Adrenal gland (tissue), 12 donors: ENCODE results near the gene DDC. TPM values are rescaled to one million over a fixed set of nuclear protein-coding genes. Genes with fewer than 3 reads are reported as not detected.
"Not testable (repeated sequence)": the region's sequence is repeated elsewhere in the genome, so short reads cannot be mapped to it uniquely, and the experiment has no call there.

Experiments
- DNase-seq, 7 donors: peaks; one replicate each; pipeline ENCODE4 v3.0.0-alpha.2; 2019 to 2020
- H3K27ac ChIP-seq, 5 donors: fragments of 200-600 bp; sonication (generic) in 4 of 5; 1 replicate in 3 of 5; 2 replicates in 2 of 5; pipeline versions ENCODE4 v1.5.1 to v1.8.0; 2016 to 2020; ENCODE audit warnings: mild to moderate bottlenecking in 1 of 5
- H3K27me3 ChIP-seq: fragments of 200-600 bp; 2 replicates; pipeline ENCODE4 v1.8.0; 2021
- H3K36me3 ChIP-seq, 2 donors: fragments of 200-600 bp; replicated peaks in 1 of 2; 1 replicate in 1 of 2; 2 replicates in 1 of 2; pipeline versions ENCODE4 v1.5.1 to v1.8.0; 2018 to 2022
- H3K4me1 ChIP-seq, 2 donors: fragments of 200-600 bp; replicated peaks in 1 of 2; 1 replicate in 1 of 2; 2 replicates in 1 of 2; pipeline versions ENCODE4 v1.5.1 to v1.8.0; 2018 to 2021
- H3K4me3 ChIP-seq, 4 donors: fragments of 200-600 bp; sonication (generic) in 3 of 4; one replicate each; pipeline ENCODE4 v1.5.1; 2016 to 2018
- H3K9me3 ChIP-seq, 3 donors: fragments of 200-600 bp; sonication (generic) in 1 of 3; replicated peaks in 1 of 3; 1 replicate in 2 of 3; 2 replicates in 1 of 3; pipeline versions ENCODE4 v1.5.1 to v1.8.0; 2016 to 2021
- POLR2A ChIP-seq, 2 donors: fragments of 450-650 bp; IDR thresholded peaks; one replicate each; pipeline ENCODE4 v1.6.1; 2017; ENCODE audit warnings: antibody characterized with exemption in 2 of 2, mild to moderate bottlenecking in 2 of 2, moderate library complexity in 1 of 2
- WGBS, 4 donors: extraction: QIAGEN DNeasy Blood & Tissue Kit in 2 of 4; methylation state at CpG; one replicate each; pipeline versions ENCODE4 v1.1.5 to v1.1.7; 2013 to 2017; 5-methylcytosine and 5-hydroxymethylcytosine counted together
- intact Hi-C, 2 donors: fragments of 100-400 bp; cut with DNase I; formaldehyde crosslinking; loops; one replicate each; pipeline versions ENCODE4 v1.14.1 to v1.15.0; 2022 to 2023
- polyA plus RNA-seq, 3 donors: library from polyadenylated mRNA; stranded (reverse); fragments of 200-250 nt in 2 of 3; fragments of 350-450 nt in 1 of 3; fragmentation: Illumina TruSeq in 1 of 3; extraction: RNeasy Lipid Tissue Mini Kit (QIAGEN cat#74804) in 1 of 3; gene quantifications; one replicate each; pipeline ENCODE4 v1.2.3, GENCODE V29; 2013 to 2014
- total RNA-seq, 9 donors: library from RNA; depleted of rRNA in 4 of 9; stranded (reverse); fragments of >200 nt in 4 of 9; fragments of 120-200 nt in 1 of 9; fragmentation: NEBNext Ultra II Directional in 1 of 9; extraction: Animal tissue kit (Norgen Biotek cat#: 25700) in 1 of 9; gene quantifications; one replicate each; pipeline versions ENCODE4 v1.1.0 to v1.2.4, GENCODE V29; 2013 to 2023
- TF ChIP-seq, protein P1 (sequence below), 6 experiments: fragments of 450-650 bp in 4 of 6; fragments of 200-600 bp in 2 of 6; sonication (generic) in 1 of 6; IDR thresholded peaks; 1 replicate in 5 of 6; 2 replicates in 1 of 6; pipeline versions ENCODE4 v1.5.1 to v1.8.0; 2016 to 2021; ENCODE audit warnings: antibody characterized with exemption in 6 of 6, mild to moderate bottlenecking in 2 of 6, moderate library complexity in 1 of 6
- donor health status: healthy with polysubstance abuse.
- donor health status: Bipolar disorder and iron deficiency.
- donor health status: DM: yes; HTN: yes; CAD: no.
- donor health status: DM: no; HTN: no; CAD: no.
- donor health status: DM: no; HTN: no; CAD: no.
- donor health status: DM: yes; HTN: yes; CAD: no.

DDC gene
- total and polyA plus RNA-seq, 12 donors: 0.58 to 52.7 (median 15.4) TPM

DNA sequence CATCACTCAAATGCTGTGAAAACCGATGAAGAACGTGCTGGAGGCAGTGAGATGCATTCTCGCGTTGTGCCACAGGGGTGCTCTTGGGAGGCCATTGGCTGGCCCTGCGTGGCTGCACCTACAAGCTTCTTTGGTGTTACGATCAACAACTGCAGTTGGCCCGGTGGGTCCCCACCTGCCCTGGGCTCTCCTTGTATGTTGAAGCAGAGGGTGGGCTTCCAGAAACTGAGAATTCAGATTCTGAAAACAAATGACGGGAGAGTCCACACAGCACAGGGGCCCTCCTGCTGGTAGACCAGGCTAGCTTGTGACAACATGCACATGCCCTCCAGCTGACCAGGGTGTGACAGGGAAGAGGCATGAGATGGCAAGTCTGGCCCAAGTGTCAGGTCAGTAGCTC lies 23.7 kb upstream of the DDC start:
- Histone ChIP-seq H3K27me3 (no peaks in the 10 kb centered on the region), H3K4me3 (no peak overlapping the region), H3K4me1 (peaks cover 6 to 7% of the 10 kb centered on the region in 2 donors), H3K9me3 (no peaks in the 10 kb centered on the region), H3K27ac (no peak overlapping the region), H3K36me3 (peaks cover 0 to 13% of the 10 kb centered on the region in 2 donors)
- no peak for DNase-seq
- no peak for TF ChIP-seq POLR2A (IDR thresholded peaks at IDR 0.05)
- TF ChIP-seq, protein P1, sequence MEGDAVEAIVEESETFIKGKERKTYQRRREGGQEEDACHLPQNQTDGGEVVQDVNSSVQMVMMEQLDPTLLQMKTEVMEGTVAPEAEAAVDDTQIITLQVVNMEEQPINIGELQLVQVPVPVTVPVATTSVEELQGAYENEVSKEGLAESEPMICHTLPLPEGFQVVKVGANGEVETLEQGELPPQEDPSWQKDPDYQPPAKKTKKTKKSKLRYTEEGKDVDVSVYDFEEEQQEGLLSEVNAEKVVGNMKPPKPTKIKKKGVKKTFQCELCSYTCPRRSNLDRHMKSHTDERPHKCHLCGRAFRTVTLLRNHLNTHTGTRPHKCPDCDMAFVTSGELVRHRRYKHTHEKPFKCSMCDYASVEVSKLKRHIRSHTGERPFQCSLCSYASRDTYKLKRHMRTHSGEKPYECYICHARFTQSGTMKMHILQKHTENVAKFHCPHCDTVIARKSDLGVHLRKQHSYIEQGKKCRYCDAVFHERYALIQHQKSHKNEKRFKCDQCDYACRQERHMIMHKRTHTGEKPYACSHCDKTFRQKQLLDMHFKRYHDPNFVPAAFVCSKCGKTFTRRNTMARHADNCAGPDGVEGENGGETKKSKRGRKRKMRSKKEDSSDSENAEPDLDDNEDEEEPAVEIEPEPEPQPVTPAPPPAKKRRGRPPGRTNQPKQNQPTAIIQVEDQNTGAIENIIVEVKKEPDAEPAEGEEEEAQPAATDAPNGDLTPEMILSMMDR (IDR thresholded peaks at IDR 0.05): no peak
- intact Hi-C loops: no loop called here
- WGBS, 4 donors: 87 to 92% (median 90%) methylated on average over 8 of the region's 8 CpGs

DNA sequence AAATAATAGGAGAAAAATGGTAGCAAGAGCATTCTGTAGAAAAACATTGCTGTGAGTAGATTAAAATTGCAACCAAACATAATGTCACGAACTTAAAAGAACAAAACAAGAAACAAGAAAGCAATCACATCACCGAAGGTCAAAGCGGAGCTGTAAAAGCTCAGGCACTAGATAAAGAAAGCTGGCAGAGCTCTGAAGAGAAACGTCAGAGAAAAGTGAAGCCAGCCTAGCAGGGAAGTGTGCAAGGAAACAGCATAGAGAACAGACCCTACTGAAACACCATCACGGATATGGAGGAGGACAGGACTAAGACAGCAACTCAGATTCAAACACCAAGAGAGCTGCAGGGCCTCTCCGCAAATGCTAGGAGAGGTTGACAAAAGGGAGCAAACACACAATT lies 22.5 kb upstream of the DDC start:
- H3K27me3 ChIP-seq: no peaks in the 10 kb centered on the region
- peaks cover 0 to 8% of the 10 kb centered on the region in 2 donors for H3K36me3 ChIP-seq
- H3K27ac ChIP-seq: no peak overlapping the region
- WGBS, 4 donors: 44 to 56% (median 55%) methylated on average over 6 of the region's 6 CpGs
- peak in 3 of 7 donors; percentile 29 to 57 (median 36) for DNase-seq
- TF ChIP-seq, protein P1 (IDR thresholded peaks at IDR 0.05): no peak
- no peak for TF ChIP-seq POLR2A (IDR thresholded peaks at IDR 0.05)
- peaks cover 6 to 7% of the 10 kb centered on the region in 2 donors for H3K4me1 ChIP-seq
- intact Hi-C loops: no loop called here
- no peaks in the 10 kb centered on the region for H3K9me3 ChIP-seq
- no peak overlapping the region for H3K4me3 ChIP-seq

DNA sequence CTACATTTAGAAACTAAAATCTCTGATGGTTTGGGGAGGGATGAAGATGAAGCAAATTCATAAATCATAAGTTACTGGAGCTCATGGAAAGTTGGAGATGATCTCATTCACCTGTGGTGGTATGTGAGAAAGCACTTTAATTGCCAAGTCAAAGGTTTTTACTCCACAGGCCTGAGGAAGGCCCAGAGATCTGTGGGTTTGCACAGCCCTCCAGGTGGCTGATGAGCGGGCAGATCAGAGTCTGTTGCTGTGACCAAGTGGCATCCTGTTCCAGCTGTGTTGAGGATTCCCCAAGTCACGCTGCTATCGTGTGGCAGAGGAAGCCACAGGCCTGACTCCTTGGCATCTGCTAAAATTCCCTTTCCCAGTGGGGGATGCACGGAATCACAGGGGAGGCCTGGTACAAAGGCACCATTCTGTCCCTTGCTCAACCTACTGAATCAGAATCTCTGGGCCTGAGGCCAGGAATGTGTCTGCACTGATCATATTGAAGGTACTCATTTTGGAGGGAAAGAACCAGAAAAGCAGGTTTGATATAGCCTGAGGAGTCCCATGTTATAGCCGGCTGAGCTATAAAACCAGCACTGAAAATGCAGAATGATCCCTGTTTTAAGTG lies 19.7 kb upstream of the DDC start:
- H3K27me3 ChIP-seq: no peaks in the 10 kb centered on the region
- peaks cover 6 to 7% of the 10 kb centered on the region in 2 donors for H3K4me1 ChIP-seq
- no peak for TF ChIP-seq POLR2A (IDR thresholded peaks at IDR 0.05)
- TF ChIP-seq, protein P1 (IDR thresholded peaks at IDR 0.05): no peak
- no peak for DNase-seq
- no peak overlapping the region for H3K27ac ChIP-seq
- intact Hi-C loops: no loop called here
- no peaks in the 10 kb centered on the region for H3K36me3 ChIP-seq
- H3K4me3 ChIP-seq: no peak overlapping the region
- no peaks in the 10 kb centered on the region for H3K9me3 ChIP-seq
- WGBS, 4 donors: 91 to 94% (median 93%) methylated on average over 4 to 5 of the region's 5 CpGs

DNA sequence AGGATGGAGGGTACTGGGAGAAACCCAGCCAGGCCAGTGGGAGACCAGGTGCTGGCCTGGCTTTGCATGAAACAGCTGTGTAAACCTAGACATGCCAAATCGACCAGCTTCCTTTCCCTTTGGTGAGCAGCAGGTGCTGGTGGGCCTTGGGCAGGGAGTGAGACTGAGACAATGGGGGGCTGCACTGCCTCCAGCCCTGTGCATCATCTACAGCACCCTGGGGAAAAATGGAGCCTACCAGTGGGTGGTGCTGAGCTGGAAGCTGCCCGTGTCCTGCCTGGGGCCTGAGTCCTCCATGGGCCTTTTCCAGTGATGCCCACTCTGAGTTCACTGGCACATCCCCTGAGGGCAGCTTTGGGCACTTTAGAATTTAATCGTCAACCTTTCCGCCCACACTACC lies 19.2 kb upstream of the DDC start:
- no peak overlapping the region for H3K4me3 ChIP-seq
- no peak overlapping the region for H3K27ac ChIP-seq
- intact Hi-C loops: no loop called here

DNA sequence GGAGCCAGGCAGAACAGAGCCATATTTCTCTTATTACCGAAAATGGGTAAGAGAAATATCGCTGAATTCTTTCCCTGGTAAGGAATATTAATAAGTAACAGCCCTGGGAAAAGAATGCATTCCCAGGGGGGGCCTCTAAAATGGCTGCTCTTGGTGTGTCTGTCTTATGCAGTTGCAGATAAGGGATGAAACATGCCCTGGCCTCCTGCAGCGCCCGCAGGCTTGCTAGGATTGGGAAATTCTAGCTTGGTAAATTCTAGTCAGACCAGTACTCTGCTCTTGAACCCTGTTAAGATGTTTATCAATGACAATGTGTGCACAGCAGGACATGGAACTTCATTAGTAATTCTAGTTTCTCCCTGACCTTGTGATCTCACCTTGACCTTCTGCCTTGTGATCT lies 18.1 kb upstream of the DDC start:
- H3K4me3 ChIP-seq, H3K36me3 ChIP-seq, H3K9me3 ChIP-seq, intact Hi-C loops, DNase-seq, H3K4me1 ChIP-seq, H3K27me3 ChIP-seq, H3K27ac ChIP-seq: not testable (repeated sequence)
- 87 to 90% (median 88%) methylated on average over 4 of the region's 4 CpGs for WGBS, 4 donors

More for the DNA sequence above, 19.2 kb upstream of the DDC start:
- TF ChIP-seq, protein P1 (IDR thresholded peaks at IDR 0.05): no peak
- TF ChIP-seq POLR2A (IDR thresholded peaks at IDR 0.05): no peak
- H3K27me3 ChIP-seq: no peaks in the 10 kb centered on the region
- DNase-seq: no peak
- H3K4me1 ChIP-seq: peaks cover 6 to 7% of the 10 kb centered on the region in 2 donors
- no peaks in the 10 kb centered on the region for H3K9me3 ChIP-seq
- whole genome bisulfite sequencing, 4 donors: 77 to 96% (median 84%) methylated on average over 3 to 4 of the region's 4 CpGs
- no peaks in the 10 kb centered on the region for H3K36me3 ChIP-seq

DNA sequence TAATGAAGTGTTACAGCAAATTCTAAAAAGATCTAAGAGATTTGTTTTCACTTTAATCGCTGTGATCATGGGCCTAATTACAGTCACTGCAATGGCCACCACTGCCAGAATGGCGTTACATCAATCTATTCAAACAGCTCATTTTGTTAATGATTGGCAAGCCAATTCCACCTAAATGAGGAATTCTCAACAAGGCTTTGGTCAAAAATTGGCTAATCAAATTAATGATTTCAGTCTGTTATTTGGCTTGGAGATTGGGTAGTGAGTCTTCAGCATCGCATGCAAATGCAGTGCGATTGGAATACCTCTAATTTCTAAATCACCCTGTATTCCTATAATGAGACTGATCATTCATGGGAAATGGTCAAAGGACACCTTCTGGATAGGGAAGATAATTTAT lies 17.1 kb upstream of the DDC start:
- H3K4me1 ChIP-seq, DNase-seq, H3K27ac ChIP-seq, H3K9me3 ChIP-seq, H3K36me3 ChIP-seq, intact Hi-C loops, H3K27me3 ChIP-seq, H3K4me3 ChIP-seq: not testable (repeated sequence)
- 91 to 97% (median 93%) methylated on average over 4 of the region's 4 CpGs for WGBS, 4 donors

DNA sequence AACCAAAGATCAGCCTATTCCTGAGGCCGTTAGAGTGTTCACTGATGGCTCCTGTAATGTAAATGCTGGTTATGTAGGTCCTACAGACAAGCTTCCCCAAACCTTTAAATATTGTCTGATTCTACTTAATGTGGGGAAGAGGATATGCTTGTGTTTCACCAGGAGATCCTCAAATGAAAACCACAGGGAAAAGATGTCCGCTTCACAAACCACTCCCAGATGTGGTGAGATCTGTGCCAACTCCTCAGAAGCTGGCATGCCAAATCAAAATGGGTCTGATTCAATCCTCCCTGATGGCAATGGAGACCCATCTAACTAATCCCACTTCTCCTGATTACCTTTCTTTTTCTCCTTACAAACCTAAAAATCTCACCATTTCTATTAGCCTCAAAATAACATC lies 15.5 kb upstream of the DDC start:
- intact Hi-C loops, H3K9me3 ChIP-seq, H3K4me3 ChIP-seq, H3K4me1 ChIP-seq, H3K27ac ChIP-seq, H3K27me3 ChIP-seq, DNase-seq, H3K36me3 ChIP-seq: not testable (repeated sequence)
- 79 to 90% (median 83%) methylated on average over 2 of the region's 2 CpGs for WGBS, 4 donors
